CD4-positive, alpha-beta T cell (primary cell): ENCODE data around the gene UBE2E1. TPM values are rescaled to one million over a fixed set of nuclear protein-coding genes. Genes with fewer than 3 reads are reported as not detected.

Experiments used
- ATAC-seq: fragments of 200-7000 bp; cut with Tn5 transposase; one replicate; pipeline ENCODE4 v1.10.0; 2022; ENCODE audit warnings: mild to moderate bottlenecking; ENCODE audit not compliant: poor library complexity
- CTCF ChIA-PET: fragments of 350-600 bp; sonication (Branson Sonifier 250); formaldehyde crosslinking; loops from one replicate; lab custom pipeline; 2021; ENCODE audit warnings: antibody characterized with exemption, inconsistent platforms; lab: Charles Lee
- POLR2A ChIA-PET: fragments of 350-600 bp; sonication (Branson Sonifier 250); formaldehyde crosslinking; loops from one replicate; lab custom pipeline; 2021; ENCODE audit warnings: antibody characterized with exemption, inconsistent platforms; lab: Charles Lee
- DNase-seq, 14 experiments: peaks; one replicate each; pipeline ENCODE4 v3.0.0-alpha.2; 2013 to 2020; ENCODE audit warnings: mixed read lengths in 2 of 14
- H3K27ac ChIP-seq, 2 donors: one replicate each; pipeline versions ENCODE4 v1.5.1 to v1.7.0; 2013; ENCODE audit warnings: low read length in 2 of 2, low read depth in 1 of 2, mild to moderate bottlenecking in 1 of 2
- H3K27me3 ChIP-seq, 2 experiments: 1 replicate in 1 of 2; 2 replicates in 1 of 2; pipeline versions ENCODE4 v1.6.1 to v1.7.0; 2013; ENCODE audit warnings: low read length in 2 of 2, control low read depth in 1 of 2, mild to moderate bottlenecking in 1 of 2, moderate library complexity in 1 of 2; ENCODE audit not compliant: insufficient read depth in 2 of 2, control insufficient read depth in 1 of 2
- H3K36me3 ChIP-seq: one replicate; pipeline ENCODE4 v1.6.1; 2013; ENCODE audit warnings: low read length, control low read depth; ENCODE audit not compliant: insufficient read depth
- H3K4me1 ChIP-seq: one replicate; pipeline ENCODE4 v1.6.1; 2013; ENCODE audit warnings: low read length, control low read depth; ENCODE audit not compliant: insufficient read depth
- H3K4me3 ChIP-seq: one replicate; pipeline ENCODE4 v1.5.1; 2013; ENCODE audit warnings: mild to moderate bottlenecking, low read length, moderate library complexity
- H3K9me3 ChIP-seq, 2 experiments: 1 replicate in 1 of 2; 2 replicates in 1 of 2; pipeline versions ENCODE4 v1.6.1 to v1.7.0; 2013; ENCODE audit warnings: low read length in 2 of 2, mild to moderate bottlenecking in 2 of 2, control low read depth in 1 of 2, moderate library complexity in 1 of 2; ENCODE audit not compliant: control insufficient read depth in 1 of 2, insufficient read depth in 1 of 2
- H3K27ac Mint-ChIP-seq: one replicate; pipeline ENCODE4 v1.8.0; 2020; ENCODE audit warnings: mixed read lengths
- H3K27me3 Mint-ChIP-seq: one replicate; pipeline ENCODE4 v1.8.0; 2021; ENCODE audit warnings: mixed read lengths
- H3K36me3 Mint-ChIP-seq: one replicate; pipeline ENCODE4 v1.8.0; 2021; ENCODE audit warnings: low read depth, mixed read lengths
- H3K4me1 Mint-ChIP-seq: one replicate; pipeline ENCODE4 v1.8.0; 2021; ENCODE audit warnings: low read depth, mixed read lengths
- H3K4me3 Mint-ChIP-seq: one replicate; pipeline ENCODE4 v1.8.0; 2020; ENCODE audit warnings: mild to moderate bottlenecking, mixed read lengths
- H3K9me3 Mint-ChIP-seq: one replicate; pipeline ENCODE4 v1.8.0; 2020; ENCODE audit warnings: mixed read lengths
- CTCF ChIP-seq: fragments of 200-600 bp; IDR thresholded peaks from one replicate; pipeline ENCODE4 v1.8.0; 2022; ENCODE audit warnings: antibody characterized with exemption, mild to moderate bottlenecking
- intact Hi-C, 2 experiments: fragments of 100-400 bp; cut with DNase I in 1 of 2; cut with micrococcal nuclease in 1 of 2; formaldehyde crosslinking; loops; one replicate each; pipeline versions ENCODE4 v1.15.1 to v1.9.0; 2023 to 2025; cut with DNase I, micrococcal nuclease
- total RNA-seq, 174 experiments: library from RNA in 2 of 174; stranded (reverse) in 2 of 174; gene quantifications; one replicate each; pipeline ENCODE4 v1.2.3 and lab custom pipeline; 2021 to 2026

Gene UBE2E1
- total RNA-seq, 2 experiments from 2014 or later: 49.8 to 52.2 TPM

- Histone ChIP-seq H3K27me3 (no peaks in the 10 kb centered on the region), H3K9me3 (no peaks in the 10 kb centered on the region), H3K27ac (no peak overlapping the region), H3K4me1 (no peaks in the 10 kb centered on the region), H3K4me3 (no peak overlapping the region), H3K36me3 (peaks cover 31% of the 10 kb centered on the region)
- Mint-ChIP-seq H3K4me3 (no peak overlapping the region), H3K27ac (peak overlapping the region; percentile 0), H3K27me3 (no peaks in the 10 kb centered on the region), H3K36me3 (peaks cover 78% of the 10 kb centered on the region), H3K9me3 (no peaks in the 10 kb centered on the region), H3K4me1 (peaks cover 4% of the 10 kb centered on the region)
- no peak for DNase-seq
- no peak for TF ChIP-seq CTCF
- intact Hi-C loops: loop anchor here in 1 of 2 experiments (5.0 kb wide), 1 partner anchor 1698 kb away; no protein-coding TSS in a partner anchor
- CTCF ChIA-PET: interaction anchor here (1.2 kb wide), 1 partner anchor 64 kb away, joined by 3 read pairs; no protein-coding TSS in a partner anchor
- no peak for ATAC-seq
- POLR2A ChIA-PET: no interaction called here
Observed at GRCh38 chr3:23894254-23895061, 88.7 kb downstream of the UBE2E1 start.

- Mint-ChIP-seq H3K27ac (no peak overlapping the region), H3K27me3 (no peaks in the 10 kb centered on the region), H3K9me3 (no peaks in the 10 kb centered on the region), H3K4me3 (no peak overlapping the region), H3K4me1 (peaks cover 4% of the 10 kb centered on the region), H3K36me3 (peaks cover 82% of the 10 kb centered on the region)
- Histone ChIP-seq H3K4me1 (no peaks in the 10 kb centered on the region), H3K9me3 (no peaks in the 10 kb centered on the region), H3K27me3 (no peaks in the 10 kb centered on the region), H3K36me3 (peaks cover 25% of the 10 kb centered on the region), H3K27ac (no peak overlapping the region), H3K4me3 (no peak overlapping the region)
- TF ChIP-seq CTCF: no peak
- no peak for DNase-seq
- POLR2A ChIA-PET: no interaction called here
- CTCF ChIA-PET: no interaction called here
- intact Hi-C loops: no loop called here
- no peak for ATAC-seq
Observed at GRCh38 chr3:23895181-23895580, 89.4 kb downstream of the UBE2E1 start.

- H3K27me3 ChIP-seq: no peaks in the 10 kb centered on the region
- ATAC-seq (no peak), DNase-seq (no peak)
- peaks cover 75% of the 10 kb centered on the region for H3K36me3 Mint-ChIP-seq
- CTCF ChIA-PET: interaction anchor here (0.5 kb wide), 1 partner anchor 73 kb away, joined by 3 read pairs; no protein-coding TSS in a partner anchor
- H3K27ac Mint-ChIP-seq: no peak overlapping the region
- H3K4me3 ChIP-seq: no peak overlapping the region
- H3K27me3 Mint-ChIP-seq: no peaks in the 10 kb centered on the region
- no peak overlapping the region for H3K4me3 Mint-ChIP-seq
- no peak overlapping the region for H3K27ac ChIP-seq
- POLR2A ChIA-PET: interaction anchor here (1.4 kb wide), 1 partner anchor 16 kb away, joined by 5 read pairs; the partner anchor contains the start of genes NKIRAS1 and RPL15
- no peak for TF ChIP-seq CTCF
- H3K9me3 Mint-ChIP-seq: no peaks in the 10 kb centered on the region
- intact Hi-C loops: no loop called here
- no peaks in the 10 kb centered on the region for H3K4me1 ChIP-seq
- H3K9me3 ChIP-seq: no peaks in the 10 kb centered on the region
- H3K36me3 ChIP-seq: peaks cover 10% of the 10 kb centered on the region
- H3K4me1 Mint-ChIP-seq: no peaks in the 10 kb centered on the region
Observed at GRCh38 chr3:23900744-23901143, 95.0 kb downstream of the UBE2E1 start.
